Gastrocnemius medialis (tissue), 4 donors: ENCODE measurements around the gene LOX. TPM values are rescaled to one million over a fixed set of nuclear protein-coding genes. Genes with fewer than 3 reads are reported as not detected.

Experiments used
- ATAC-seq, 2 donors: fragments of 150-250 bp; one replicate each; pipeline ENCODE4 v1.9.1; 2016
- DNase-seq, 2 donors: peaks; one replicate each; pipeline ENCODE4 v3.0.0-alpha.2; 2019
- H3K27ac ChIP-seq, 4 donors: fragments of 200-600 bp; sonication (generic); 1 replicate in 1 of 4; 2 replicates in 3 of 4; pipeline ENCODE4 v1.5.1; 2016 to 2018; ENCODE audit warnings: mild to moderate bottlenecking in 2 of 4, moderate library complexity in 1 of 4
- H3K27me3 ChIP-seq, 3 donors: fragments of 200-600 bp; sonication (generic) in 2 of 3; 1 replicate in 1 of 3; 2 replicates in 2 of 3; pipeline versions ENCODE4 v1.5.1 to v1.6.0; 2016 to 2019; ENCODE audit warnings: mild to moderate bottlenecking in 1 of 3, moderate library complexity in 1 of 3
- H3K36me3 ChIP-seq, 2 donors: fragments of 200-600 bp; sonication (generic) in 1 of 2; one replicate each; pipeline ENCODE4 v1.5.1; 2017 to 2018
- H3K4me1 ChIP-seq, 2 donors: fragments of 200-600 bp; sonication (generic) in 1 of 2; one replicate each; pipeline ENCODE4 v1.5.1; 2016 to 2017; ENCODE audit warnings: mild to moderate bottlenecking in 2 of 2
- H3K4me3 ChIP-seq, 4 donors: fragments of 200-600 bp; sonication (generic) in 3 of 4; 1 replicate in 1 of 4; 2 replicates in 3 of 4; pipeline ENCODE4 v1.5.1; 2016 to 2019; ENCODE audit warnings: mild to moderate bottlenecking in 2 of 4
- H3K9me3 ChIP-seq, 3 donors: fragments of 200-600 bp; sonication (generic) in 2 of 3; 1 replicate in 1 of 3; 2 replicates in 2 of 3; pipeline ENCODE4 v1.5.1; 2016 to 2019
- POLR2A ChIP-seq, 2 donors: fragments of 450-650 bp; IDR thresholded peaks; one replicate each; pipeline ENCODE4 v1.6.1; 2017; ENCODE audit warnings: antibody characterized with exemption in 2 of 2, mild to moderate bottlenecking in 2 of 2, moderate library complexity in 2 of 2
- in situ Hi-C, 4 donors: fragments of 200-750 bp; cut with MboI; loops; one replicate each; pipeline versions ENCODE4 v1.15.0 to v1.8.0; 2017; ENCODE audit warnings: low sequenced_read_pairs in 4 of 4
- intact Hi-C: fragments of 100-400 bp; cut with DNase I; formaldehyde crosslinking; loops from one replicate; pipeline ENCODE4 v1.15.1; 2023; ENCODE audit warnings: low total_unique reads
- total RNA-seq, 4 donors: library from RNA; depleted of rRNA; stranded (reverse); fragments of >200 nt; gene quantifications; one replicate each; pipeline versions ENCODE4 v1.1.0 to v1.2.3, GENCODE V29; 2016
- TF ChIP-seq, protein P1 (sequence below), 5 experiments: fragments of 450-650 bp in 3 of 5; fragments of 200-600 bp in 2 of 5; sonication (generic) in 2 of 5; IDR thresholded peaks in 4 of 5; conservative IDR thresholded peaks in 1 of 5; 1 replicate in 4 of 5; 2 replicates in 1 of 5; pipeline ENCODE4 v1.5.1; 2016 to 2019; ENCODE audit warnings: antibody characterized with exemption in 5 of 5, mild to moderate bottlenecking in 3 of 5, moderate library complexity in 3 of 5

LOX gene
- total RNA-seq, 4 donors from 2014 or later, result 1.1 to 7.6 (median 2.3) TPM

DNA sequence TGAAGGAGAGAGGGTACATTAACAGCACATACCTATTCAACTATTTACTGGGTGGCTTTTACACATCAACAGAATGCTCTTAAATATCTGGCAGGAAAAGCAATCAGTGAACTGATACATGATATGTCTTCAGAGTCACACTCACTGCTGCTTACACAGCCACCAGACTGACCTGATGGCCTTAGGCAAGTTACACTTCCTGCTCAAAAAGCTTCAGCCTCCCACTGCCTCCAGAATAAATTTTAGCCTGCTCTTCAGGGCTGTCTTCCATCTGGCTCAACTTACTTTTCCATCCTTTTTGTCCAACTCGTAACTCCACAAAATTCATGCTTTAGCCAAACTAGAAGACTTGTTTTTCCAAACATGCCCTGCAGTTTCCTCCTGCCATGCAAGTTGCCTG lies 10.7 kb downstream of the LOX start:
- Histone ChIP-seq H3K36me3 (no peaks in the 10 kb centered on the region), H3K27ac (no peak overlapping the region), H3K4me1 (no peaks in the 10 kb centered on the region), H3K4me3 (no peak overlapping the region), H3K27me3 (no peaks in the 10 kb centered on the region), H3K9me3 (no peaks in the 10 kb centered on the region)
- intact Hi-C loops (loop anchor here (5.0 kb wide), 1 partner anchor 400 kb away; no protein-coding TSS in a partner anchor), in situ Hi-C loops (no loop called here)
- DNase-seq (no peak), ATAC-seq (no peak)
- TF ChIP-seq, protein P1, sequence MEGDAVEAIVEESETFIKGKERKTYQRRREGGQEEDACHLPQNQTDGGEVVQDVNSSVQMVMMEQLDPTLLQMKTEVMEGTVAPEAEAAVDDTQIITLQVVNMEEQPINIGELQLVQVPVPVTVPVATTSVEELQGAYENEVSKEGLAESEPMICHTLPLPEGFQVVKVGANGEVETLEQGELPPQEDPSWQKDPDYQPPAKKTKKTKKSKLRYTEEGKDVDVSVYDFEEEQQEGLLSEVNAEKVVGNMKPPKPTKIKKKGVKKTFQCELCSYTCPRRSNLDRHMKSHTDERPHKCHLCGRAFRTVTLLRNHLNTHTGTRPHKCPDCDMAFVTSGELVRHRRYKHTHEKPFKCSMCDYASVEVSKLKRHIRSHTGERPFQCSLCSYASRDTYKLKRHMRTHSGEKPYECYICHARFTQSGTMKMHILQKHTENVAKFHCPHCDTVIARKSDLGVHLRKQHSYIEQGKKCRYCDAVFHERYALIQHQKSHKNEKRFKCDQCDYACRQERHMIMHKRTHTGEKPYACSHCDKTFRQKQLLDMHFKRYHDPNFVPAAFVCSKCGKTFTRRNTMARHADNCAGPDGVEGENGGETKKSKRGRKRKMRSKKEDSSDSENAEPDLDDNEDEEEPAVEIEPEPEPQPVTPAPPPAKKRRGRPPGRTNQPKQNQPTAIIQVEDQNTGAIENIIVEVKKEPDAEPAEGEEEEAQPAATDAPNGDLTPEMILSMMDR (IDR thresholded peaks at IDR 0.05 in 4 of 5, conservative IDR thresholded peaks at IDR 0.05 in 1 of 5), result no peak
- no peak for TF ChIP-seq POLR2A (IDR thresholded peaks at IDR 0.05)

GRCh38 chr5:122064992-122065391 lies 13.1 kb downstream of the LOX start:
- Histone ChIP-seq H3K27me3 (no peaks in the 10 kb centered on the region), H3K27ac (no peak overlapping the region), H3K9me3 (no peaks in the 10 kb centered on the region), H3K36me3 (no peaks in the 10 kb centered on the region), H3K4me3 (no peak overlapping the region), H3K4me1 (no peaks in the 10 kb centered on the region)
- intact Hi-C loops (loop anchor here (5.0 kb wide), 1 partner anchor 398 kb away; no protein-coding TSS in a partner anchor), in situ Hi-C loops (no loop called here)
- DNase-seq (no peak), ATAC-seq (no peak)
- TF ChIP-seq, protein P1 (IDR thresholded peaks at IDR 0.05 in 4 of 5, conservative IDR thresholded peaks at IDR 0.05 in 1 of 5), result no peak
- TF ChIP-seq POLR2A (IDR thresholded peaks at IDR 0.05), result no peak

- no peaks in the 10 kb centered on the region for H3K9me3 ChIP-seq
- in situ Hi-C loops (no loop called here), intact Hi-C loops (no loop called here)
- no peaks in the 10 kb centered on the region for H3K4me1 ChIP-seq
- H3K27ac ChIP-seq, result no peak overlapping the region
- no peak overlapping the region for H3K4me3 ChIP-seq
- no peaks in the 10 kb centered on the region for H3K27me3 ChIP-seq
- DNase-seq (no peak), ATAC-seq (no peak)
- no peaks in the 10 kb centered on the region for H3K36me3 ChIP-seq
- TF ChIP-seq, protein P1 (IDR thresholded peaks at IDR 0.05 in 4 of 5, conservative IDR thresholded peaks at IDR 0.05 in 1 of 5), result no peak
- TF ChIP-seq POLR2A (IDR thresholded peaks at IDR 0.05), result no peak
Observed at GRCh38 chr5:122063836-122064235, 14.2 kb downstream of the LOX start.

- no peak for DNase-seq
- no peaks in the 10 kb centered on the region for H3K36me3 ChIP-seq
- in situ Hi-C loops, result no loop called here
Observed at GRCh38 chr5:122062205-122062604, 15.9 kb downstream of the LOX start.

More at GRCh38 chr5:122062205-122062604, 15.9 kb downstream of the LOX start:
- no peak for ATAC-seq
- H3K9me3 ChIP-seq, result no peaks in the 10 kb centered on the region
- H3K4me1 ChIP-seq, result no peaks in the 10 kb centered on the region
- intact Hi-C loops, result no loop called here
- no peak overlapping the region for H3K4me3 ChIP-seq
- no peaks in the 10 kb centered on the region for H3K27me3 ChIP-seq
- TF ChIP-seq, protein P1 (IDR thresholded peaks at IDR 0.05 in 4 of 5, conservative IDR thresholded peaks at IDR 0.05 in 1 of 5), result no peak
- no peak for TF ChIP-seq POLR2A (IDR thresholded peaks at IDR 0.05)
- no peak overlapping the region for H3K27ac ChIP-seq
